ENCODE measurements around the gene XXYLT1. TPM values are rescaled to one million over a fixed set of nuclear protein-coding genes. Genes with fewer than 3 reads are reported as not detected.
A peak's percentile ranks its signal among the peaks of the same experiment; 100 is the strongest.

Gene XXYLT1
- total RNA-seq, 1 experiment from 2014 or later, result 35.7 TPM

DNA sequence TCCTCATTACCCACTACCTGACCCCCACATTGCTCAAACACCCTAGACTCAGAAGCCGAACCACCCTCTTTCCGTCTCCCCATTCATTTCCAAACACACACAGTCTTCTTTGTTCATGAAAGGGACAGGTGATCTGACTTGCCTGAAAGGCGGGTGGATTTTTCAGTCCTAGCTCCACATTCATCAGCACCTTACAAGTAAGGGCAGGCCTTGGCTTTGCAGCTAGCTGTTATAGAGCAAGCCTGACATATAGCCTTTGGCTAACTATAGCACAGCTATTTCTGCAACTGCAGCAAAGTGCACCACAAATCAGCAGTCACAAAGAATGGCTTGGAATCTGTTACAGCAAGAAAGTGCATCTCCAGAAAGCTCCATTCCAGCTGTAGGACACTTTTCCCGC, 139.8 kb downstream of the XXYLT1 start:
- no peak for DNase-seq (ENCODE audit: low spot score)

DNA sequence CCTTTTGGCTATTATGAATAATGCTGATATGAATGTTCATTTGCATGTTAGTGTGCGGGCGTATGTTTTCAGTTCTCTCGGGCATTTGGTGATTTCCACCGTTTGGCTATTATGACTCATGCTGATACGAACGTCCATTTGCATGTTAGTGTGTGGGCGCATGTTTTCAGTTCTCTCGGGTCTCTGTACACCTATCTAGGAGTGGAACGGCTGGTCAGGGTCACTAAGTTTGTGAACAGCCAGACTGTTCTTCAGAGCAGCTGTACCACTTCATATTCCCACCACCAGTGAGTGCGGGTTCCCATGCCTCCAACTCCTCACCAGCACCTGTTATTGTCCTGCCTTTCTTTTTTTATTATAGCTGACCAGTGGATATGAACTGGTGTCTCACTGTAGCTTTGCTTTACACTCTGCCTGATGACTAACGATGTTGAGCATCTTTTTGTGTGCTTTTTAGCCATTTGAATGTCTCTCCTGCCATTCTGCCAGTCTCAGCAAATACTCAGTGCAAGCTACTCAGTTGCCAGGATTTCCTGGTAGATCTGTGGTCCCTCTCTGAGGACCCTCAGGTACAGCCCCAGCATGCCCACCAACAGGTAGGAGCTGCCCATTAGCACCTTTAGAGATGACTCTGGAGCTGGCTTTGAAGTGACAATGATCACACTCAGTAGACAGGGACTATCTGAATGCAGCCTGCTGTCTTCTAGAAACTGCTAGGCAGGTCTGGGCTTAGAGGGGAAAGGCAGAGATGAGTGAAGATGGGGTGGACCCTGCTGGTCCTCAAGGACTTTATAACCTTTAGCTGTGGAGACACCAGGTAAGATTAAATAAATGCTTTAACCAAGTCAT, 141.1 kb downstream of the XXYLT1 start:
- DNase-seq (ENCODE audit: low spot score), result no peak

DNA sequence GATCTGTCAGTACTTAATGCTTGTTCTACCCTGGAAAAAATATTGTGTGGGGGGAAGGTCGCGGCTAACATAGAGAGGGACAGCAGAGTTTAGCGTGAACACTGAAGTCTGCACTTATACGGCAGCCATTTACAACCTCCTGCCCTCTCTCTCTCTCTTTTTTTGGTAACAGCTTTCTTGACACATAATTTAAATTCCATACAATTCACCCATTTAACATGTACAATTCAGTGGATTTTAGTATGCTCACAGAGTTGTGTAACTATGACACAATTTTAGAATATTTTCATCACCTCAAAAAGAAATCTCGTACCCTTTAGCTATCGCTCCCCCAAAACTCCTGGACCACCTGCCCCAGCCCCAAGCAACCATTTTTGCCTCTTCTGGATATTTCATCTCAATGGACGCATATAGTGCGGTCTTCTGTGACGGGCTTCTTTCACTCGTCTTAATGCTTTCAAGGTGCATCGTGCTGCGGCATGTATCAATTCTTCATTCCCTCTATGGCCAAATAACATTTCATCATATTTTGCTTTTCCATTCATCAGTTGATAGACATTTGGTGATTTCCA, 141.8 kb downstream of the XXYLT1 start:
- DNase-seq (ENCODE audit: low spot score), result no peak

- DNase-seq (ENCODE audit: low spot score), result no peak
These were observed 142.5 kb downstream of the XXYLT1 start for GRCh38 chr3:195128255-195129071.

- DNase-seq (ENCODE audit: low spot score), result no peak
These were observed 144.8 kb downstream of the XXYLT1 start for GRCh38 chr3:195126056-195126605.

- DNase-seq (ENCODE audit: low spot score), result no peak
These were observed 145.3 kb downstream of the XXYLT1 start for GRCh38 chr3:195125646-195126045.

DNA sequence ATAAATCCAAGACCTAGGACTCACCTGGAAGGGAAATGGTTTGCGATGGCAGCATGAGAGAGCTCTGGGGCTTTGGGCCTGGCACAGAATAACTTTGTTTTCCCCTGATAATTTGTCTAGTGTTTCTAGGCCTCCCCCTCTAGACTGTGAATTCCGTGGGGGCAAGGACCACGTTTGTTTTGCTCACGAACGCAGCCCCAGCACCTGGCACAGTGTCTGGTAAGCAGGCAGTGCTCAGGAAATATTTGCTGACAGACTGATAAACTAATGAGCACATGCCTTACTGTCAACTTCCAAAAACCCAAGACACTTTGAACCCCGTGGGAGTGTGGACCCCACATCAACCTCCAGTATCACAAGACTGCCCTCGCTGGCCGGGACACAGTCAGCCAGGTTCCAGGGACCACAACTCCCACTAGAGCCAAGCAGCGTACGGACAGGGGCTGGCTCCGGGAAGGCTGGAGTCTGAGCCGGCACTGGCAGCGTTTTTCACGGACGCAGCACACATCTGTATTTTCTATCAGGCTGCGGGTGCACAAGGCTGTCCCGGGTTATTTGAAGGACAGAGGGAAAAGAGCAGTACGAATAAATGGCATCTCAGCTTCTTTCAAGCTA, 146.5 kb downstream of the XXYLT1 start:
- DNase-seq (ENCODE audit: low spot score), result no peak

DNA sequence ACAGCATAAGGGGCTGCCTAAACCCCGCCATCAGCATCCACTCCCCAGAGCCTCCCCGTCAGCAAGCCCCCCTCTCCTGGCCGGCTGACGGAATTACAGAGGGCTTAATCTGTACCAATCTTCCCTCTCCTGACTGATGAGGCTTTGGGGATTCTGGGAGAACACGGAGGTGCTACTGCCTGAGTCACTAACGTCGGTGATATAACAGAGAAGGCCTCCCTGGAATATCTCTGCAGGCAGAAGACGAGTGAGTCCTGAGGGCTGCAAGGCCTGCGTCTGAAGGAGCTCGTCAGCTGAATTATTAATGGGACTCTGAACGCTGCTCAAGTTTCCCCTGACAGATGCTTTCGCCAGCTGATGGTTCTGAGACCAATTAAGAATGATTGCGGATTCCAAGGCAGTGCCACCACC, 147.7 kb downstream of the XXYLT1 start:
- DNase-seq (ENCODE audit: low spot score), result no peak

DNA sequence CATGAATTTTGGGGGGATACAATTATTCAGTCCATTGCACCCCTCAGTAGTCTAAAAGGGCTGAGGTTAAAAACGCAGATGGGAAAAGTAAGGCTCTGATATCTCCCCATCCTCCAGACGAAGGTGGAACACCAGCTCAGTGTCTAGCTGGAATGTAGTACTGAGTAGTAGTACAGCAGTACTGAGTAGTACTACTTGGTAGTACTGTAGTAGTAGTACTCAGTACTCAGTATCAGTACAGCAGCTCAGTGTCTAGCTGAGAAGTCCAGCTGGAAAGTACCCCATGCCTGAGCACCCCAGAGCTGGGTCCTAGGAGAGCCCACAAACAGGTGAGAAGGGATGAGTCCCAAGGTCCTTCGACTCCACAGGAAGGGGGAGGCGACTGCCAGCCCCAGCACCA, 148.7 kb downstream of the XXYLT1 start:
- no peak for DNase-seq (ENCODE audit: low spot score)

GRCh38 chr3:195120267-195120601, 150.7 kb downstream of the XXYLT1 start:
- DNase-seq (ENCODE audit: low spot score), result peak; percentile 53

- peak; percentile 67 for DNase-seq (ENCODE audit: low spot score)
These were observed 151.3 kb downstream of the XXYLT1 start for GRCh38 chr3:195119461-195120266.

GRCh38 chr3:195118671-195119070, 152.3 kb downstream of the XXYLT1 start:
- no peak for DNase-seq (ENCODE audit: low spot score)

GRCh38 chr3:195117978-195118581, 152.9 kb downstream of the XXYLT1 start:
- peak; percentile 69 for DNase-seq (ENCODE audit: low spot score)

DNA sequence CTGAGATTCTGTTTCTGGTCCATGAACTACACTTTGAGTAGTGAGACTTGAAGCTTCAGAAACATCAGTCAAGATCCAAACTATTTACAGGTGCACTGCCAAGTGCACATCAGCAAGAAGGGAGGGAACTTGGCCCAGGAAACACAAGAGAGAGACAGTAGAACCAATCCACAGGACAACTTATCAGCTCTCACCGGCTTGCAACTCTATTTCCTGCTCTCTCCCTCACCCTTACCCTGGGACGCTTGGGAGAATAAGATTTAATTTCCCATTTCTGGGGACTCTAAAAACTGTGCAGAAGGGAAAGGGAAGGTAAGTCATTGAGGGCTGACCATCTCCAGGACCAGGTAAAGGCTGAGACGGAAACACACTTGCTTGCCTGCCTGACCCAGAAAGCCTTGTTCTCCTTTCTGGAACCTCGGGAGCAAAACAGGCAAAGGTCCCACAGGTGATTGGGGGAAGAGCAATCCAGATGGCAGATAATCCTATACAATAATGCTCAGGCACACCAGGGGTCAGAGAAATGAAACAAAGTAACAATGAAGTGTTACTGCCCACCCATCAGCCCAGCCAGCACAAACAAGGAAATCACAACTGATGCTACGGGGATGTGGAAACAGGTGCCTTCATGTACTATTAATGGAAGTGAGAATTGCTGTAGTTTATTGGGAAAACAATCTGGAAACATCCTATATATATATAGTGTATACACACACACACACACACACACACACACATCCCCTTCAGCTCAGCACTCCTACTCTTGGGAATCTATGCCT, 154.4 kb downstream of the XXYLT1 start:
- no peak for DNase-seq (ENCODE audit: low spot score)

- no peak for DNase-seq (ENCODE audit: low spot score)
These were observed 155.2 kb downstream of the XXYLT1 start for GRCh38 chr3:195115600-195116406.

GRCh38 chr3:195114786-195115599, 156.0 kb downstream of the XXYLT1 start:
- DNase-seq (ENCODE audit: low spot score), result no peak

GRCh38 chr3:195113536-195114425, 157.2 kb downstream of the XXYLT1 start:
- no peak for DNase-seq (ENCODE audit: low spot score)

Data from H4 (cell line).